ENCODE measurements around the gene ACOT7. TPM values are rescaled to one million over a fixed set of nuclear protein-coding genes. Genes with fewer than 3 reads are reported as not detected.

ACOT7 gene, protein sequence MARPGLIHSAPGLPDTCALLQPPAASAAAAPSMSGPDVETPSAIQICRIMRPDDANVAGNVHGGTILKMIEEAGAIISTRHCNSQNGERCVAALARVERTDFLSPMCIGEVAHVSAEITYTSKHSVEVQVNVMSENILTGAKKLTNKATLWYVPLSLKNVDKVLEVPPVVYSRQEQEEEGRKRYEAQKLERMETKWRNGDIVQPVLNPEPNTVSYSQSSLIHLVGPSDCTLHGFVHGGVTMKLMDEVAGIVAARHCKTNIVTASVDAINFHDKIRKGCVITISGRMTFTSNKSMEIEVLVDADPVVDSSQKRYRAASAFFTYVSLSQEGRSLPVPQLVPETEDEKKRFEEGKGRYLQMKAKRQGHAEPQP
- total RNA-seq (10 to 100 TPM; 50.3 to 52.5 TPM), polyA plus RNA-seq (ENCODE audit: insufficient read depth, low read depth, low replicate concordance) (72.8 TPM)
- long read RNA-seq, donor 1, transcript ACOT7-210 (9 exons, 1,403 nt): major isoform, 17 of 26 reads
- long read RNA-seq, donor 1, partial matches to known transcripts: 7 of 26 reads
- long read RNA-seq, donor 1, other reads (novel, unspliced or antisense): 0 of 26 reads
- long read RNA-seq, donor 2, transcript ACOT7-210 (9 exons, 1,403 nt): major isoform, 12 of 20 reads
- long read RNA-seq, donor 2, partial matches to known transcripts: 6 of 20 reads
- long read RNA-seq, donor 2, other reads (novel, unspliced or antisense): 0 of 20 reads

DNA sequence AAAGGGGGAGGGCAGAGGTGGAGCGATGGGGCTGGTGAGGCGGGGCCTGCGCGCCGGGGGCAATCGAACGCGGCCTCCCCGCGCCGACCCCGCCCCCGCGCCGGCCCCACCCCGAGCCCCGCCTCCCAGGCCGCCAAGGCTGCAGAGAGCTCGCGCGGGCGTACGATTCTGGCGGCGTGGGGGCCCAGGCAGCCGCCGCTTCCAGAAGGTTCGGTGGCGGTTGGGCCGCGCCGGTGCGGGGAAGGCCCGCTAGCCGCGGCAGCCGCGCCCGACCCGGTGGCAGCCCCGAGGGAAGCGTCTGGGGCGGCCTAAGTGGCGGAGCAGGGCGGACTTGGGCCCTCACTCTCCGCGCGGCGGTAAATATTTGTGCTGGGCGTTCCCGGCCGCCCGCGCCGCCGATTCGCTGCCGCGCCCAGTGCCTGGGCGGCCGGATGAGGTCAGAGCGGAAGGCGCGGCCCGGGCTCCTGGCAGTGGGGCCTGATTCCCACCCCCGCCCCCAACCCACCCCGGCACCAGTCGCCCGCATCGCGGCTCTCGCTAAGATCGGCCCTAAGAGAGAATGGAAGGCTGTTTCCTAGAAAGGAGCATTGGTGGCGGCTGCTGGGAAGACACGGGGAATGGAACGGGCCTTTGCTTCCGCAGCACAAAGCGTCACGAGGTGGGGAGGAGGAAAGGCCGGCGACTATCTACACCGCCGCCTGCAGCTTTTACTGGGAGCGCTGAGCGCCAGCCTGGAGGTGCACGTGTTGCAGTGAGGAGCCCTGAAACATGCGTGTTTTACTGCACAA is at the start of gene ACOT7:
Gene ACOT7, minus strand, starts transcription at position 368 of the 788 bp plus-strand sequence. CDS start 368 bp downstream, outside the sequence.
- intact Hi-C loops (cut with DNase I; ENCODE audit: low total_unique reads): no loop called here
- no peaks in the 10 kb centered on the region for H3K9me3 ChIP-seq
- peak within 1 kb of the TSS; percentile 95 to 98 for H3K27ac ChIP-seq
- H3K27me3 ChIP-seq: no peaks in the 10 kb centered on the region
- TF ChIP-seq POLR2A (IDR thresholded peaks at IDR 0.05) (no peak), CTCF (IDR thresholded peaks at IDR 0.05) (no peak)
- peaks cover 6% of the 10 kb centered on the region for H3K4me1 ChIP-seq
- peak within 1 kb of the TSS; percentile 74 to 75 for H3K4me3 ChIP-seq
- H3K36me3 ChIP-seq (ENCODE audit: low read depth, missing control alignments): no peaks in the 10 kb centered on the region
- DNase-seq: peak; percentile 94
- 0 to 1% methylated on average over 26 to 65 of the region's 87 CpGs for WGBS, 2 donors

- intact Hi-C loops (cut with DNase I; ENCODE audit: low total_unique reads): no loop called here
- Histone ChIP-seq H3K27ac (no peak overlapping the region), H3K36me3 (ENCODE audit: low read depth, missing control alignments) (no peaks in the 10 kb centered on the region), H3K4me3 (no peak overlapping the region), H3K27me3 (no peaks in the 10 kb centered on the region), H3K9me3 (no peaks in the 10 kb centered on the region), H3K4me1 (peaks cover 11% of the 10 kb centered on the region)
- no peak for TF ChIP-seq CTCF (IDR thresholded peaks at IDR 0.05)
- no peak for TF ChIP-seq POLR2A (IDR thresholded peaks at IDR 0.05)
- no peak for DNase-seq
- 79 to 91% methylated on average over 7 of the region's 7 CpGs for WGBS, 2 donors
Measured at GRCh38 chr1:6441586-6441985, 48.0 kb upstream of the ACOT7 start.

DNA sequence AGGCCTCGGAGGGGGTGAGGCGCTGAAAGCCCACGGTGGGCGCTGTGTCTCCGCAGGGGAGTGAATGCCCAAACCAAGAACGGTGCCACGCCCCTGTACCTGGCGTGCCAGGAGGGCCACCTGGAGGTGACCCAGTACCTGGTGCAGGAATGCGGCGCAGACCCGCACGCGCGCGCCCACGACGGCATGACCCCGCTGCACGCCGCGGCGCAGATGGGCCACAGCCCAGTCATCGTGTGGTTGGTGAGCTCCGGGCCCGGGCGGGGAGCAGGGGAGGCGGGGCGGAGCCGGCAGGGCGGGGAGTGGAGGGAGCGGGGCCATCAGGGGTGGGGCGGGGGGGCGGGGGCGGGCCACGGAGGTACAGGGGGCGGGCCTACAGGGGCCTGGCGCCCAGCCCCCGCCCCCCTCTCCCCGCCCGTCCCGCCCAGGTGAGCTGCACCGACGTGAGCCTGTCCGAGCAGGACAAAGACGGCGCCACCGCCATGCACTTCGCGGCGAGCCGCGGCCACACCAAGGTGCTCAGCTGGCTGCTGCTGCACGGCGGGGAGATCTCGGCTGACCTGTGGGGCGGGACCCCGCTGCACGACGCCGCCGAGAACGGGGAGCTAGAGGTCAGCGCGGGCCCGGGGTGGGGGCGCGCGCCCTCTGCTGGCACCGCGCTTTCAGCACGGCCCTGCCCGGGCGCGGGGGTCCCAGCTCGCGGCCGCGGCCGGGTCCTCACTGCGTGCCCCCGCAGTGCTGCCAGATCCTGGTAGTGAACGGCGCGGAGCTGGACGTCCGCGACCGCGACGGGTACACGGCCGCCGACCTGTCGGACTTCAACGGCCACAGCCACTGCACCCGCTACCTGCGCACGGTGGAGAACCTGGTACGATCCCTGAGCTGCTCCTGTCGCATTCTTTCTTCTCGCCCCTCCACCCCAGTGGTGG is 46.9 kb upstream of the ACOT7 start:
- H3K9me3 ChIP-seq: no peaks in the 10 kb centered on the region
- intact Hi-C loops (cut with DNase I; ENCODE audit: low total_unique reads): no loop called here
- TF ChIP-seq POLR2A (IDR thresholded peaks at IDR 0.05) (no peak), CTCF (IDR thresholded peaks at IDR 0.05) (peak in 1 of 3 experiments; percentile 22)
- H3K27me3 ChIP-seq: no peaks in the 10 kb centered on the region
- DNase-seq: peak; percentile 65
- no peak overlapping the region for H3K27ac ChIP-seq
- H3K4me1 ChIP-seq: peaks cover 18% of the 10 kb centered on the region
- no peaks in the 10 kb centered on the region for H3K36me3 ChIP-seq (ENCODE audit: low read depth, missing control alignments)
- H3K4me3 ChIP-seq: peak overlapping the region; percentile 31 to 38
- WGBS, 2 donors: 18 to 20% methylated on average over 8 to 32 of the region's 101 CpGs

GRCh38 chr1:6438047-6438525 is 44.5 kb upstream of the ACOT7 start:
- Histone ChIP-seq H3K9me3 (no peaks in the 10 kb centered on the region), H3K4me3 (no peak overlapping the region), H3K4me1 (peaks cover 22% of the 10 kb centered on the region), H3K27ac (peak overlapping the region; percentile 45 to 56), H3K27me3 (no peaks in the 10 kb centered on the region), H3K36me3 (ENCODE audit: low read depth, missing control alignments) (no peaks in the 10 kb centered on the region)
- 28% methylated on average over 3 to 5 of the region's 5 CpGs for WGBS, 2 donors
- peak; percentile 88 for DNase-seq
- intact Hi-C loops (cut with DNase I; ENCODE audit: low total_unique reads): no loop called here
- TF ChIP-seq CTCF (IDR thresholded peaks at IDR 0.05) (peak; percentile 90 to 97 (median 93)), POLR2A (IDR thresholded peaks at IDR 0.05) (no peak)

Data from testis (tissue), 5 donors.